Measurements from ENCODE around the gene EPB41. TPM values are rescaled to one million over a fixed set of nuclear protein-coding genes. Genes with fewer than 3 reads are reported as not detected.

Gene EPB41
- total and polyA plus RNA-seq, 12 donors, result 6.6 to 49.5 (median 30.3) TPM

DNA sequence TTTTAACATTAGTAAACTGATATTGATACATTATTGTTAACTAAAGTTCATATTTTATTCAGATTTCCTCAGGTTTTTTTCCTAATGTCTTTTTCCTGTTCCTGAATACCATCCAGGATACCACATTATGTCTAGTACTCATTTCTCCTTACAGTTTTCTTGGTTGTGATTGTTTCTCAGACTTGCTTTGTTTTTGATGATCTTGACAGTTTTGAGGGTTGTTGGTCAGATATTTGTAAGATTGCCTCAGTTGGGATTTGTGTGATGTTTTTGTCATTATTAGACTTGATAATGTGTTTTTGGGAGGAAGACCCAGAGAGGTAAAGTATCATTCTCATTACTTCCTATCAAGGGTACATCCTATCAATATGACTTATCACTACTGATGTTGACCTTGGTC is 19.5 kb downstream of the EPB41 start:
- no peak for TF ChIP-seq POLR2A (IDR thresholded peaks at IDR 0.05)
- TF ChIP-seq, protein P1, sequence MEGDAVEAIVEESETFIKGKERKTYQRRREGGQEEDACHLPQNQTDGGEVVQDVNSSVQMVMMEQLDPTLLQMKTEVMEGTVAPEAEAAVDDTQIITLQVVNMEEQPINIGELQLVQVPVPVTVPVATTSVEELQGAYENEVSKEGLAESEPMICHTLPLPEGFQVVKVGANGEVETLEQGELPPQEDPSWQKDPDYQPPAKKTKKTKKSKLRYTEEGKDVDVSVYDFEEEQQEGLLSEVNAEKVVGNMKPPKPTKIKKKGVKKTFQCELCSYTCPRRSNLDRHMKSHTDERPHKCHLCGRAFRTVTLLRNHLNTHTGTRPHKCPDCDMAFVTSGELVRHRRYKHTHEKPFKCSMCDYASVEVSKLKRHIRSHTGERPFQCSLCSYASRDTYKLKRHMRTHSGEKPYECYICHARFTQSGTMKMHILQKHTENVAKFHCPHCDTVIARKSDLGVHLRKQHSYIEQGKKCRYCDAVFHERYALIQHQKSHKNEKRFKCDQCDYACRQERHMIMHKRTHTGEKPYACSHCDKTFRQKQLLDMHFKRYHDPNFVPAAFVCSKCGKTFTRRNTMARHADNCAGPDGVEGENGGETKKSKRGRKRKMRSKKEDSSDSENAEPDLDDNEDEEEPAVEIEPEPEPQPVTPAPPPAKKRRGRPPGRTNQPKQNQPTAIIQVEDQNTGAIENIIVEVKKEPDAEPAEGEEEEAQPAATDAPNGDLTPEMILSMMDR (IDR thresholded peaks at IDR 0.05), result no peak
- no peak for DNase-seq
- intact Hi-C loops (cut with DNase I), result no loop called here

DNA sequence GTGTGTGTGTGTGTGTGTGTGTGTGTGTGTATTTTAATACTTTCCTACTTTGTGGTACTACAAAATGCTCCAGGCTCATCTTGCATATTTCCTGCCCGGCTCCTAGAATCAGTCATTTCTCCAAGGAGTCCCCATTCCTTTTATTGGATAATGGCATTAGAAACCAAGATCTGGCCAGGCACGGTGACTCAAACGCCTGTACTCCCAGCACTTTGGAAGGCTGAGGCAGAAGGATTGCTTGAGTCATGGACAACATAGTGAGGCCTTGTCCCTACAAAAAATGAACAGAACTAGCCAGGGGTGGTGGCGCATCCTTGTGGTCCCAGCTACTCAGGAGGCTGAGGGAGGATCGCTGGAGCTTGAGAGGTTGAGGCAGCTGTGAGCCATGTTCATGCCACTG is 20.3 kb downstream of the EPB41 start:
- DNase-seq, result no peak

More for the DNA sequence above, 19.5 kb downstream of the EPB41 start:
- Histone ChIP-seq H3K4me1 (replicated peaks in 1 of 2) (peaks cover 0 to 12% of the 10 kb centered on the region in 2 donors), H3K36me3 (replicated peaks in 1 of 2) (no peaks in the 10 kb centered on the region), H3K27me3 (no peaks in the 10 kb centered on the region), H3K9me3 (replicated peaks in 1 of 3) (no peaks in the 10 kb centered on the region), H3K4me3 (no peak overlapping the region), H3K27ac (no peak overlapping the region)

DNA sequence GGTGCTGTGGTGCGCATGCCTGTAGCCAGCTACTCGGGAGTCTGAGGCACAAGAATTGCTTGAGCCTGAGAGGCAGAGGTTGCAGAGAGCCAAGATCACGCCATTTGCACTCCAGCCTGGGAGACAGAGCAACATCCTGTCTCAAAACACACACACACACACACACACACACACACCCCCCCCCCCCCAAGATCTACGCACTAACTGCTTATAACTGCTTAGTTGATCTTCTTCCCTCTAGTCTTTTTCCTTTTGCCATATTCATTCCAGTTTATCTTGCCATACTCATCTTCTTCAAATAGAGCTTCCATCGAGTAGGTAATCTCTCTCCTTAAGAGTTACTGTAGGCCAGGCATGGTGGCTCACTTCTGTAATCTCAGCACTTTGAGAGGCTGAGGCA is 20.9 kb downstream of the EPB41 start:
- H3K4me3 ChIP-seq, result no peak overlapping the region
- DNase-seq, result no peak
- H3K36me3 ChIP-seq (replicated peaks in 1 of 2), result no peaks in the 10 kb centered on the region
- no peak for TF ChIP-seq POLR2A (IDR thresholded peaks at IDR 0.05)
- TF ChIP-seq, protein P1 (IDR thresholded peaks at IDR 0.05), result no peak
- H3K27me3 ChIP-seq, result no peaks in the 10 kb centered on the region
- WGBS, 4 donors, result 90 to 94% (median 92%) methylated on average over 5 of the region's 5 CpGs
- peaks cover 0 to 5% of the 10 kb centered on the region in 2 donors for H3K4me1 ChIP-seq (replicated peaks in 1 of 2)
- H3K27ac ChIP-seq, result no peak overlapping the region
- no peaks in the 10 kb centered on the region for H3K9me3 ChIP-seq (replicated peaks in 1 of 3)
- intact Hi-C loops (cut with DNase I), result no loop called here

More for the DNA sequence above, 20.3 kb downstream of the EPB41 start:
- TF ChIP-seq POLR2A (IDR thresholded peaks at IDR 0.05), result no peak
- TF ChIP-seq, protein P1 (IDR thresholded peaks at IDR 0.05), result no peak
- Histone ChIP-seq H3K9me3 (replicated peaks in 1 of 3) (no peaks in the 10 kb centered on the region), H3K4me3 (no peak overlapping the region), H3K36me3 (replicated peaks in 1 of 2) (no peaks in the 10 kb centered on the region), H3K27ac (no peak overlapping the region), H3K4me1 (replicated peaks in 1 of 2) (peaks cover 0 to 5% of the 10 kb centered on the region in 2 donors), H3K27me3 (no peaks in the 10 kb centered on the region)
- intact Hi-C loops (cut with DNase I), result no loop called here
- 93 to 97% (median 96%) methylated on average over 3 to 5 of the region's 5 CpGs for WGBS, 4 donors

DNA sequence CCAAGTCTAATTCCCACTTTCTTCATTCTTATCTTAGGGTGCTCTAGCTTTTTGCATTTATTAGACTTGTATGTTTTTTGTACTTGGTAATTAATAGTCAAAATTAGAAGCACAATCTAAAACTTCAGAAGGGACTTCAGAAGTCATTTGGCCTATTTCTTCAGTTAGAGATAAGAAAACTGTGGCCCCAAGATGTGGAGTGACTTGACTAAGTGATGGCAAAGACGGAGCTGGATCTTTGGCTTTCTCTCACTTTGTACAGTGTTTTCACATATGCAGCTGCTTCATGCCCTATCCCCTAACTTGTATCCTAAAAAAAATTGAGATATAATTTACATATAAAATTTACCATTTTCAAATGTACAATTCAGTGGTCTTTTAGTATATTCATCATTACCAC is 21.7 kb downstream of the EPB41 start:
- Histone ChIP-seq H3K27ac (no peak overlapping the region), H3K4me3 (no peak overlapping the region), H3K36me3 (replicated peaks in 1 of 2) (no peaks in the 10 kb centered on the region), H3K9me3 (replicated peaks in 1 of 3) (no peaks in the 10 kb centered on the region), H3K27me3 (no peaks in the 10 kb centered on the region), H3K4me1 (replicated peaks in 1 of 2) (peaks cover 0 to 5% of the 10 kb centered on the region in 2 donors)
- 73 to 85% (median 78%) methylated on average over 1 of the region's 1 CpG for WGBS, 4 donors
- no peak for DNase-seq
- TF ChIP-seq, protein P1 (IDR thresholded peaks at IDR 0.05), result no peak
- TF ChIP-seq POLR2A (IDR thresholded peaks at IDR 0.05), result no peak
- intact Hi-C loops (cut with DNase I), result no loop called here
